H1 (cell line): ENCODE measurements around the gene ZNF592. TPM values are rescaled to one million over a fixed set of nuclear protein-coding genes. Genes with fewer than 3 reads are reported as not detected.

Source experiments
- SIRT6 ChIP-seq: IDR thresholded peaks from one replicate; pipeline ENCODE4 v1.7.1; 2012; ENCODE audit warnings: low read length, inconsistent platforms
- polyA plus RNA-seq, 7 experiments: library from polyadenylated mRNA; depleted of rRNA in 3 of 7; stranded (reverse) in 5 of 7; unstranded in 2 of 7; fragments of >200 nt in 5 of 7; fragments of 200-250 nt in 2 of 7; gene quantifications; 1 replicate in 5 of 7; 2 replicates in 1 of 7; 4 replicates in 1 of 7; pipeline versions ENCODE4 v1.2.1 to v1.2.3, GENCODE V29; 2011 to 2013; ENCODE audit warnings: missing spikeins in 2 of 7, mixed read lengths in 2 of 7
- total RNA-seq: library from RNA; stranded (reverse); fragmentation: NEBNext Ultra II Directional; extraction: Animal tissue kit (Norgen Biotek cat#: 25700); gene quantifications from 2 replicates; pipeline ENCODE4 v1.2.1, GENCODE V29; 2021

ZNF592 gene
- total and polyA plus RNA-seq, 2 of the 8 experiments (the other 6 are each of a cell fraction or from before 2014, with no cell fraction given), result 14.2 to 33.0 TPM

DNA sequence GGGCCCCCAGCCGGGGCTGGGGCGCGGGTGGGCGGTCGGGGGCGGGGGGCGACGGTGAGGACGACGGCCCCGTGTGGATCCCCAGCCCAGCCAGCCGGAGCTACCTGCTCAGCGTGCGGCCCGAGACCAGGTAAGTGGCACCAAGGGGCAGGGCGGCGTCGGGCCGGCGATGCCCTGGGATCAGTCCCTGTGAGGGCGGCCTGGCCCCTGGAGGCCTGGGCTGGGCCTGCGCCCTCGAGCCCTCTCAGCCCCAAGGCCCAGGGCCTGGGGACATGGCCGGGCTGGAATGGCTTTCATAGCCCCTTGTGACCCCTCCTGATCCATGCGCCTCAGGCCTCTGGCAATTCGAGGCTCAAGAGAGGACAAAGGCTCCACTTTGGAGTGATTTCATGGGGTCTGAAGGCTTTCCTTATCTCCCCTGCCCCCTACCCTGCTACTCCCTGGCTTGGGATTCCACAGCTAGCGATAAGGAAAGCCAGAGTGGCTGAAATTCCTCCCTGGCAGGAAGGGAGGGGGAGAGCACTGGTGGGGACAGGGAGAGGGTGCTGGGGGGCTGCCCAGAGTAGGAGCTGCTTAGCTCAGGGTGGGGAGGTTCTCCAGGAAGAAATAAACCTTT lies 69.2 kb downstream of the ZNF592 start (continued):
- no peak for TF ChIP-seq SIRT6
